ENCODE measurements around the gene WASHC3. TPM values are rescaled to one million over a fixed set of nuclear protein-coding genes. Genes with fewer than 3 reads are reported as not detected.

The WASHC3 gene
- total and polyA plus RNA-seq, 10 of the 15 experiments (the other 5 are each of a cell fraction or from before 2014, with no cell fraction given) = 18.8 to 106 (median 64.3) TPM

DNA sequence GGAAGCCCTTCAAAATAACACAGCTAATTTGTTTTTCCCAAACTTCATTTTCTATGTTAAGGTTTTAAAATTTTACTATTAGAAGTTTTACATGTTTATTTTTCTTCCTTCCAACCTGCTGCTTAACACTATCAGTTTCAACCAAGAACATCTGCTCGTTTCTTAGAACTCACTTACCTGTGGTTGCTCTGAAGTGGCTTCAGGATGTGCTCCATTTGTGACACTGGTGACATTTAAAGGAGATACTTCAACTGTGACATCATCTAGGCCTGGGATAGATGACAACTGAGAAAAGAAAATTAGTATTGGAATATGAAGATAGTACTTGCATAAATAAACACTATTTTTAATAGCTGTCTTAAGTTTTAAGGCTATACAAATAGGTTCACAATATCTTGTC, 17.9 kb downstream of the WASHC3 start (continued):
- TF ChIP-seq, protein P1, sequence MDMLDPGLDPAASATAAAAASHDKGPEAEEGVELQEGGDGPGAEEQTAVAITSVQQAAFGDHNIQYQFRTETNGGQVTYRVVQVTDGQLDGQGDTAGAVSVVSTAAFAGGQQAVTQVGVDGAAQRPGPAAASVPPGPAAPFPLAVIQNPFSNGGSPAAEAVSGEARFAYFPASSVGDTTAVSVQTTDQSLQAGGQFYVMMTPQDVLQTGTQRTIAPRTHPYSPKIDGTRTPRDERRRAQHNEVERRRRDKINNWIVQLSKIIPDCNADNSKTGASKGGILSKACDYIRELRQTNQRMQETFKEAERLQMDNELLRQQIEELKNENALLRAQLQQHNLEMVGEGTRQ (IDR thresholded peaks at IDR 0.05; ENCODE audit: borderline replicate concordance, low read depth, low read length) = no peak
- TF ChIP-seq EED (IDR thresholded peaks at IDR 0.05; ENCODE audit: low read depth) = peak; percentile 56
- TF ChIP-seq ESRRA (IDR thresholded peaks at IDR 0.05; ENCODE audit: low read length) = no peak
- no peak for TF ChIP-seq HDAC2 (IDR thresholded peaks at IDR 0.05)
- peak; percentile 30; the same call in 1 of the 2 replicates for TF ChIP-seq MTA2 (IDR thresholded peaks at IDR 0.05; ENCODE audit: low read depth)
- TF ChIP-seq IRF4 (IDR thresholded peaks at IDR 0.05; ENCODE audit: low read depth, low read length) = 0 out of 2 replicates have a peak, but pooled peaks have one; percentile 42
- no peak for TF ChIP-seq KAT2A (conservative IDR thresholded peaks at IDR 0.05; ENCODE audit: control insufficient read depth, low read depth, low read length)
- no peak for TF ChIP-seq HDAC6 (IDR thresholded peaks at IDR 0.05; ENCODE audit: unreplicated experiment)
- TF ChIP-seq LARP7 (IDR thresholded peaks at IDR 0.05) = no peak
- TF ChIP-seq POLR2A (IDR thresholded peaks at IDR 0.05; ENCODE audit: low read depth, low read length) = no peak
- no peak for TF ChIP-seq NFXL1 (IDR thresholded peaks at IDR 0.05; ENCODE audit: borderline replicate concordance)
- TF ChIP-seq, protein P2, sequence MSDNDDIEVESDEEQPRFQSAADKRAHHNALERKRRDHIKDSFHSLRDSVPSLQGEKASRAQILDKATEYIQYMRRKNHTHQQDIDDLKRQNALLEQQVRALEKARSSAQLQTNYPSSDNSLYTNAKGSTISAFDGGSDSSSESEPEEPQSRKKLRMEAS (IDR thresholded peaks at IDR 0.05; ENCODE audit: low read depth, low read length) = no peak
- TF ChIP-seq SREBF1 (IDR thresholded peaks at IDR 0.05; ENCODE audit: low read length) = no peak
- no peak for TF ChIP-seq POLR2AphosphoS5 (IDR thresholded peaks at IDR 0.05; ENCODE audit: low read length)
- TF ChIP-seq MYB (IDR thresholded peaks at IDR 0.05; ENCODE audit: borderline replicate concordance, low read depth, low read length) = no peak
- 0 out of 2 replicates have a peak, but pooled peaks have one; percentile 27 for TF ChIP-seq TCF3 (IDR thresholded peaks at IDR 0.05; ENCODE audit: borderline replicate concordance, insufficient read depth, low read depth, low read length)
- TF ChIP-seq, protein P3, sequence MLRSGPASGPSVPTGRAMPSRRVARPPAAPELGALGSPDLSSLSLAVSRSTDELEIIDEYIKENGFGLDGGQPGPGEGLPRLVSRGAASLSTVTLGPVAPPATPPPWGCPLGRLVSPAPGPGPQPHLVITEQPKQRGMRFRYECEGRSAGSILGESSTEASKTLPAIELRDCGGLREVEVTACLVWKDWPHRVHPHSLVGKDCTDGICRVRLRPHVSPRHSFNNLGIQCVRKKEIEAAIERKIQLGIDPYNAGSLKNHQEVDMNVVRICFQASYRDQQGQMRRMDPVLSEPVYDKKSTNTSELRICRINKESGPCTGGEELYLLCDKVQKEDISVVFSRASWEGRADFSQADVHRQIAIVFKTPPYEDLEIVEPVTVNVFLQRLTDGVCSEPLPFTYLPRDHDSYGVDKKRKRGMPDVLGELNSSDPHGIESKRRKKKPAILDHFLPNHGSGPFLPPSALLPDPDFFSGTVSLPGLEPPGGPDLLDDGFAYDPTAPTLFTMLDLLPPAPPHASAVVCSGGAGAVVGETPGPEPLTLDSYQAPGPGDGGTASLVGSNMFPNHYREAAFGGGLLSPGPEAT (IDR thresholded peaks at IDR 0.05; ENCODE audit: low read depth) = peak; percentile 48; the same call in 1 of the 2 replicates
- TF ChIP-seq GATAD2B (conservative IDR thresholded peaks at IDR 0.05; ENCODE audit: low read depth) = no peak
- TF ChIP-seq BCL11A (IDR thresholded peaks at IDR 0.05; ENCODE audit: low read depth, low read length) = 0 out of 2 replicates have a peak, but pooled peaks have one; percentile 24
- TF ChIP-seq NR2F1 (conservative IDR thresholded peaks at IDR 0.05) = 0 out of 2 replicates have a peak, but pooled peaks have one; percentile 31
- TF ChIP-seq ZNF217 (IDR thresholded peaks at IDR 0.05) = no peak
- TF ChIP-seq SIX5 (IDR thresholded peaks at IDR 0.05; ENCODE audit: low read depth, low read length, severe bottlenecking) = no peak
- TF ChIP-seq, protein P4, sequence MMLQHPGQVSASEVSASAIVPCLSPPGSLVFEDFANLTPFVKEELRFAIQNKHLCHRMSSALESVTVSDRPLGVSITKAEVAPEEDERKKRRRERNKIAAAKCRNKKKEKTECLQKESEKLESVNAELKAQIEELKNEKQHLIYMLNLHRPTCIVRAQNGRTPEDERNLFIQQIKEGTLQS (IDR thresholded peaks at IDR 0.05; ENCODE audit: borderline replicate concordance, extremely low read depth, low read depth, low read length) = no peak
- TF ChIP-seq WRNIP1 (IDR thresholded peaks at IDR 0.05; ENCODE audit: borderline replicate concordance, low read depth, low read length) = no peak
- TF ChIP-seq, protein P5, sequence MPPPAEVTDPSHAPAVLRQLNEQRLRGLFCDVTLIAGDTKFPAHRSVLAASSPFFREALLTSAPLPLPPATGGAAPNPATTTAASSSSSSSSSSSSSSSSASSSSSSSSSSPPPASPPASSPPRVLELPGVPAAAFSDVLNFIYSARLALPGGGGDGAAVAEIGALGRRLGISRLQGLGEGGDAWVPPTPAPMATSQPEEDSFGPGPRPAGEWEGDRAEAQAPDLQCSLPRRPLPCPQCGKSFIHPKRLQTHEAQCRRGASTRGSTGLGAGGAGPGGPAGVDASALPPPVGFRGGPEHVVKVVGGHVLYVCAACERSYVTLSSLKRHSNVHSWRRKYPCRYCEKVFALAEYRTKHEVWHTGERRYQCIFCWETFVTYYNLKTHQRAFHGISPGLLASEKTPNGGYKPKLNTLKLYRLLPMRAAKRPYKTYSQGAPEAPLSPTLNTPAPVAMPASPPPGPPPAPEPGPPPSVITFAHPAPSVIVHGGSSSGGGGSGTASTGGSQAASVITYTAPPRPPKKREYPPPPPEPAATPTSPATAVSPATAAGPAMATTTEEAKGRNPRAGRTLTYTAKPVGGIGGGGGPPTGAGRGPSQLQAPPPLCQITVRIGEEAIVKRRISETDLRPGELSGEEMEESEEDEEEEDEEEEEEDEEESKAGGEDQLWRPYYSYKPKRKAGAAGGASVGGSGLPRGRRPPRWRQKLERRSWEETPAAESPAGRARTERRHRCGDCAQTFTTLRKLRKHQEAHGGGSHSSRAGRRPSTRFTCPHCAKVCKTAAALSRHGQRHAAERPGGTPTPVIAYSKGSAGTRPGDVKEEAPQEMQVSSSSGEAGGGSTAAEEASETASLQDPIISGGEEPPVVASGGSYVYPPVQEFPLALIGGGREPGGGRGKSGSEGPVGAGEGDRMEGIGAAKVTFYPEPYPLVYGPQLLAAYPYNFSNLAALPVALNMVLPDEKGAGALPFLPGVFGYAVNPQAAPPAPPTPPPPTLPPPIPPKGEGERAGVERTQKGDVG (CRISPR knock-in tag; IDR thresholded peaks at IDR 0.05) = no peak
- no peak for TF ChIP-seq STAT1 (conservative IDR thresholded peaks at IDR 0.05)
